Vagina (tissue), 2 donors: ENCODE results near the gene MCM9.

Experiments used
- CTCF ChIP-seq, 3 experiments: fragments of 450-650 bp in 2 of 3; fragments of 200-600 bp in 1 of 3; sonication (generic) in 1 of 3; IDR thresholded peaks; one replicate each; pipeline ENCODE4 v1.5.1; 2017 to 2019; ENCODE audit warnings: antibody characterized with exemption in 3 of 3, mild to moderate bottlenecking in 2 of 3, moderate library complexity in 2 of 3
- POLR2A ChIP-seq, 2 donors: fragments of 450-650 bp; IDR thresholded peaks; one replicate each; pipeline ENCODE4 v1.6.1; 2017; ENCODE audit warnings: antibody characterized with exemption in 2 of 2, mild to moderate bottlenecking in 2 of 2, moderate library complexity in 2 of 2
- POLR2AphosphoS5 ChIP-seq, 2 donors: sonication (generic); formaldehyde crosslinking; IDR thresholded peaks; one replicate each; pipeline ENCODE4 v1.9.0; 2017; ENCODE audit warnings: antibody characterized with exemption in 2 of 2, mild to moderate bottlenecking in 2 of 2, low read depth in 1 of 2; ENCODE audit not compliant: insufficient read depth in 1 of 2

DNA sequence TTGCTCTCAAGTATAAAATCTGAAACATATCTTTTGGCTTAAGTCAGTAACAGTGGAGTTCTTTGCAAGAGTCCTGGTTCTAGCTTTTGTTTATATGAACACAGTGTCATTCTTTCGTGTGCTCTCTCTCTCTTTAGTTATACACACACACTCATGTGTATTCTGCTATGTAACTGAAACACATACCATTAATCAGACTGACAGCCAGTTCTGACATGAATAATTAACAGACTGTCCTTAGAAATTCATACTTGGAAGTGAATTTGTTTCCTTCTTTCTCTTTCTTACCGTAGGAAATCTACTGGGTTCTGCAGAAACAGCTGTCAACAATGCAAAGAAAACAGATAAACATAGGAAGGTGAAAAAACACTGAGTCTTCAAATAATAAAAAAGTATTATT is 2.5 kb downstream of the MCM9 start:
- TF ChIP-seq CTCF (IDR thresholded peaks at IDR 0.05) (no peak), POLR2AphosphoS5 (IDR thresholded peaks at IDR 0.05; ENCODE audit: insufficient read depth in 1 of 2, low read depth in 1 of 2) (no peak), POLR2A (IDR thresholded peaks at IDR 0.05) (no peak)
